Right cardiac atrium (tissue), 5 donors: ENCODE results near the gene ATXN1. TPM values are rescaled to one million over a fixed set of nuclear protein-coding genes. Genes with fewer than 3 reads are reported as not detected.
"Not testable (repeated sequence)": the region's sequence is repeated elsewhere in the genome, so short reads cannot be mapped to it uniquely, and the experiment has no call there.

ENCODE experiments used
- ATAC-seq, 2 donors: fragments of 200-7000 bp; cut with Tn5 transposase; one replicate each; pipeline versions ENCODE4 v1.8.0 to v1.9.1; 2020; ENCODE audit warnings: moderate library complexity in 2 of 2, mild to moderate bottlenecking in 1 of 2
- DNase-seq, 3 donors: peaks; one replicate each; pipeline ENCODE4 v3.0.0-alpha.2; 2020
- H3K27ac ChIP-seq: one replicate; pipeline ENCODE4 v1.5.1; 2013; ENCODE audit warnings: mild to moderate bottlenecking, low read length, control low read depth, moderate library complexity
- H3K27me3 ChIP-seq: one replicate; pipeline ENCODE4 v1.6.1; 2013; ENCODE audit not compliant: control insufficient read depth, insufficient read depth
- H3K4me1 ChIP-seq: one replicate; pipeline ENCODE4 v1.6.1; 2013; ENCODE audit warnings: low read length; ENCODE audit not compliant: control insufficient read depth, insufficient read depth
- H3K4me3 ChIP-seq: one replicate; pipeline ENCODE4 v1.5.1; 2013; ENCODE audit warnings: low read length, control low read depth
- H3K9me3 ChIP-seq: one replicate; pipeline ENCODE4 v1.6.1; 2013; ENCODE audit warnings: low read length; ENCODE audit not compliant: control insufficient read depth
- WGBS: extraction: QIAGEN DNeasy Blood & Tissue Kit; methylation state at CpG from one replicate; pipeline ENCODE4 v1.1.7; 2013; 5-methylcytosine and 5-hydroxymethylcytosine counted together
- intact Hi-C, 4 donors: fragments of 100-400 bp; cut with DNase I; formaldehyde crosslinking; loops; one replicate each; pipeline versions ENCODE4 v1.11.0 to v1.14.0; 2022 to 2023
- polyA plus RNA-seq: library from polyadenylated mRNA; stranded (reverse); fragments of 200-250 nt; gene quantifications from one replicate; pipeline ENCODE4 v1.2.3, GENCODE V29; 2013
- total RNA-seq, 4 donors: library from RNA; stranded (reverse); fragmentation: NEBNext Ultra II Directional; extraction: Animal tissue kit (Norgen Biotek cat#: 25700); gene quantifications; one replicate each; pipeline ENCODE4 v1.2.1, GENCODE V29; 2021
- donor health status: healthy with polysubstance abuse.
- donor health status: DM: no; HTN: yes; CAD: no.
- donor health status: DM: no; HTN: no; CAD: no.
- donor health status: DM: no; HTN: yes; CAD: no; lungs with severe emphysema.
- donor health status: DM: yes; HTN: yes; CAD: no.

Gene ATXN1
- total and polyA plus RNA-seq, 5 donors, result 11.8 to 50.7 (median 47.6) TPM

DNA sequence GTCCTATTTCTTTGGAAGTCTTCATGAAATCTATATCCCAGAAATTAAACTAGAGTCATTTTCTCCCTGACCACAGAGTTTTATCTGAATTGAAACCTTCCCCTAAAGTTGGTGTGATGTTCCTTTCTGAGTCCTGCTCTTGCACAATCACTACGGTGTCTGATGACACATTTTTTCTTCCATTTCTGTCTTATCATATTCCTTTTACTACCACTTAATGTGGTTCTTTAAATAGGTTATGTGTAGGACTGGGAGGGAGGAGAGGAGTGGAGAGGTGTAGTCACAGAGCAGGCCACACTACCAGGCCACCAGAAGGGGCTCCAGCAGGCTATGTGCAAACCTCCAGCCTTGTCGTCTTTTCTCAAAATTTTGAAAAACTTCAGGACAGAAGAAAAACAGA is 39.7 kb upstream of the ATXN1 start:
- H3K9me3 ChIP-seq, result no peaks in the 10 kb centered on the region
- no peaks in the 10 kb centered on the region for H3K27me3 ChIP-seq
- intact Hi-C loops, result no loop called here
- H3K4me3 ChIP-seq, result no peak overlapping the region
- H3K4me1 ChIP-seq, result peaks cover 4% of the 10 kb centered on the region
- DNase-seq (no peak), ATAC-seq (peak; percentile 73 to 74)
- H3K27ac ChIP-seq, result peak overlapping the region; percentile 96
- 44% methylated on average over 2 of the region's 2 CpGs for WGBS

DNA sequence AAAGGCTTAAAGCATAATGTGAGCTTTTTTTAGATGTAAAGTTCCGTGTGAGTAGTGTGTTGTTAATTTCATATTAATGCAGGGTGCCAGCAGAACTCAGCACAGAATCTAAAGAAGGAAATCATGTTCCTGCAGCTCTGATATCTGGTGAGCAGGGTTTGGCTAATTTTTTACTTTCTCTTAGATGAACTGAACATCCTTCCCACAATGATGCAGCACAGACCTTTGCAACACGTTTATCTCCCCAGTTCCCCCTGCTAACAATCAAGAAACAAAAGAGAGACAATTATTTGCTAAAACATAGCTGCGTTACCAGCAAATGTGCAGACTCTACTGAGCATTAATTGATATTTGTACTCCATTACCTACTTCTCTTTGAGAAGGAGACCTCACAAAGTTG is 39.1 kb upstream of the ATXN1 start:
- Histone ChIP-seq H3K27ac (peak overlapping the region; percentile 23), H3K27me3 (no peaks in the 10 kb centered on the region), H3K4me1 (peaks cover 4% of the 10 kb centered on the region), H3K4me3 (no peak overlapping the region), H3K9me3 (no peaks in the 10 kb centered on the region)
- no peak for DNase-seq
- no peak for ATAC-seq
- 45% methylated on average over 3 of the region's 3 CpGs for WGBS
- intact Hi-C loops, result no loop called here

DNA sequence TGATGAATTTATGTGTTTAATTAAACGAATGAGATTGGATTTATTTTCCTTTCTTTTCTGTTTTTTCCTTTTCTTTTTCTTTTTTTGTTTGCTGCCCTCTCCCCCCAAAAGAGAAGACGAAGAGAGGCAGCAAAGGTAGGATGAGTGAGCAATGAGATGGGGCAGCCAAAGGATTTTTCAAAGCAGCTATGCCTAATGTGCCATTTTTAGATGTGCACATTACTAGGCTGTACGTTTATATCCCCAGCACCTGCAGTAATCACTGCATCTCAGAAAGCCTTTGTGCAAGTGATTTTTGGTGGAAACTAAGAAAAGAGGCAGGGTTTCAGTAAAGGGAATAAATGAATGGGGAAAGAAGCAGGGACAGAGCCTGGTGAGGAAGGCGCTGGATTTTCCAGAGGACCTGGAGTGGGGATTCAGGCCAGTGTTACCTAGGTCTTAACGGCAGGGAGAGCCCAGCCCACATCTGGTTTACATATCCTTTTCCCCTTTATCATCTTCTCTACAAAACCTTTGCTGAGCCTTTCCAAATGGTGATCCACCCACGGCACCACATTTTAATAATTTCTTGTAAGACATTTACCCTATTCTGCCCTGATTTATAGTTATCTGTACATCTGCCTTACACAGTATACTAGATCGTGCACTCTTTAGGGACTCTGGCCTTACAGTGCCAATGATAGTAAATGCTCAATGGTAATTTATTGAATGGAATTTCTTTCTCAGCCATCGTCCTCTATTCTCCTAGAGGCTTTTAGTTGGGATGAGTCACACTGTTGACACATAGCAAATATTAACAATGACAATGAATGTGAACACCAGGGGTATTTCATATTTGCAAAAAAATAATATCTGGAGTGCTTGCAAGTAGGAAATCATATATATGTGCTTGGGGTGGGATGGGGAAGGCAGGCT is 38.3 kb upstream of the ATXN1 start:
- peak overlapping the region; percentile 68 for H3K27ac ChIP-seq
- DNase-seq (no peak), ATAC-seq (no peak)
- 49% methylated on average over 8 of the region's 8 CpGs for WGBS
- H3K27me3 ChIP-seq, result no peaks in the 10 kb centered on the region
- H3K4me1 ChIP-seq, result peaks cover 4% of the 10 kb centered on the region
- intact Hi-C loops, result no loop called here
- H3K4me3 ChIP-seq, result no peak overlapping the region
- no peaks in the 10 kb centered on the region for H3K9me3 ChIP-seq

DNA sequence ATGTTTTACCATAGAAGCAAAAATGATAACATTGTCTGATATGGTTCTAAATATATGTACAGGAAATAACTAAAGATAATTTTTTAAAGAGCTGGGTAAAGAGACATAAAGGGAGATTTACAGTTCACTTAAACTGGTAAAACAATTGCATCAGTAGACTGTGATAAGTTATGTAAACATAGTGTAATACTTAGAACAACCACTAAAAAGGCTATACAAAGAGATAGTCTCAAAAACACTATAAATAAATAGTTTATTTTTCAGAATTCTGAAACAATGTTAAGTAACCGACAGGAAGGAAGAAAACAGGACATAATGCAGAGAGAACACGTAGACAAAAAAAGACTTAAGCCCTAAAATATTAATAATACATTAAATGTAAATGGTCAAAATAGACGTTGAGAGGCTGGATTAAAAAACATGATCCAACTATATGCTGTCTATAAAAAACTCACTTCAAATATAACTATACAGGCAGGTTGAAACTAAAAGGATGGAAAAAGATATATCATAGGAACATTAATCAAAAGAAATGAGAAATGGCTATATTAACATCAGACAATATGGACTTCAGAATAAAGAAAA is 32.7 kb upstream of the ATXN1 start:
- Histone ChIP-seq H3K27ac (no peak overlapping the region), H3K4me3 (no peak overlapping the region), H3K27me3 (no peaks in the 10 kb centered on the region), H3K4me1 (no peaks in the 10 kb centered on the region), H3K9me3 (peaks cover 1% of the 10 kb centered on the region)
- intact Hi-C loops, result no loop called here
- DNase-seq (no peak), ATAC-seq (no peak)
- 72% methylated on average over 3 of the region's 3 CpGs for WGBS

DNA sequence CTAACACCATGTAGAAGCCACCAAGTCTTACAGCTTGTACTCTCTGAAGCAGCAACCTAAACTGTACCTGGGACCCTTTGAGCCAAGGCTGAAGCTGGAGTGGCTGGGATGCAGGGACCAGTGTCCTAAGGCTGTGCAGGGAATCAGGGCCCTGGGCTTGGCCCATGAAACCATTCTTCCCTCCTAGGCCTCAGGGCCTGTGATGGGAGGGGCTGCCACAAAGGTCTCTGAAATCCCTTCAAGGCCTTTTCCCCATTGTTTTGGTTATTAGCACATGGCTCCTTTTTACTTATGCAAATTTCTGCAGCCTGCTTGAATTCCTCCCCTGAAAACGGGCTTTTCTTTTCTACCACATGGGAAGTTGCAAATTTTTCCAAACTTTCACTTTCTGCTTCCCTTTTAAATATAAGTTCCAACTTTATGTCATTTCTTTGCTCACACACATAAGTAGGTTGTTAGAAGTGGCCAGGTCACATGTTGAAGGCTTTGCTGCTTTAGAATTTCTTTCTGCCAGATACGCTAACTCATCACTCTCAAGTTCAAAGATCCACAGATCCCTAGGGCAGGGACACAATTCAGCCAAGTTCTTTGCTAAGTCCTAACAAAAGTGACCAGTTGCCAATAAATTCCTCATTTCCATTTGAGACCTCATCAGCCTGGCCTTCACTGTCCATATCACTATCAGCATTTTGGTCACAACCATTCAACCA is 28.2 kb upstream of the ATXN1 start:
- intact Hi-C loops, result no loop called here
- no peaks in the 10 kb centered on the region for H3K27me3 ChIP-seq
- H3K4me1 ChIP-seq, result no peaks in the 10 kb centered on the region
- ATAC-seq, result no peak
- DNase-seq, result no peak
- H3K4me3 ChIP-seq, result no peak overlapping the region
- H3K9me3 ChIP-seq, result peaks cover 1% of the 10 kb centered on the region
- WGBS, result 74% methylated on average over 2 of the region's 2 CpGs
- H3K27ac ChIP-seq, result no peak overlapping the region

DNA sequence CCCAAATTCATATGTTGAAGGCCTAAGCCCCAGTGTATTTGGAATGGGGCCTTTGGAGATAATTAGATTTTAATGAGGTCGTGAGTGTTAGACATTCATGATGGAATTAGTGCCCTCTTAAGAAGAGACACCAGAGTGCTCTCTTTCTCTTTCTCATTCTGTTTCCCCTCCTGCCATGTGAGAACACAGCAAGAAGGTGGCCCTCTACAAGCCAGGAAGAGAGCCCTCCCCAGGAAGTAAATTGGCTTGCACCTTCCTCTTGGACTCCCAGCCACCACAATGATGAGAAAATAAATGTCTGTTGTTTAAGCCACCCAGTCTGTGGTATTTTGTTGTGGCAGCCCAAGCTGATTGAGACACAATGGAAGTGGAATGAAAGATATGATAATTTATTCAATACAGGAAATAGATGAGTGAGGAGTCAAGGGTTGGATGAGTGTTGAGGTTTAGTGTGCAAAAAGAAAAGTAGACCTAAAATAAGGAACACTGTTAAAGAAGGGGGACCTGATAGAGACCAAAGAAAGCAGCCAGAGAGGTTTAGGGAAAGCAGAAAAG is 25.9 kb upstream of the ATXN1 start:
- ATAC-seq (no peak), DNase-seq (no peak)
- Histone ChIP-seq H3K4me3 (no peak overlapping the region), H3K9me3 (peaks cover 1% of the 10 kb centered on the region), H3K27ac (no peak overlapping the region), H3K4me1 (no peaks in the 10 kb centered on the region), H3K27me3 (no peaks in the 10 kb centered on the region)
- intact Hi-C loops, result no loop called here
- WGBS, result 76% methylated on average over 1 of the region's 1 CpG

DNA sequence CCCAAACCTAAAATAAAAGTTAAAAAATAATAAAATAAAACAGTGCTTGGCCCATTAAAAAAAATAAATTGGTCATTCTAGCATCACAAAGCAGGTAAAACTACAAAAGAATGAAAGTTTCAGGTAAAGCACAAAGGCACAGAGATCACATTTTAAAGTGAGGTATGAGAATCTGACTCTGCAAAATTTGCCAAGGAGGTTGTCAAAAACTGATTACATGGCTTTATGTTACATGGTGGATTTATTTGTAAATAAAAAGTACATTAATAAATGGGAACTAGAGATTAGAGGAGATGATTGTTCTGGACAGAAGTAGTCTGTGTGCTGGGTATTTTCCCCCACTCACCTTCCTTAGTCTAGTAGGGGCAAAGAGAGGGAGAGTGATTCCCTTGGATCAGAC is 24.2 kb upstream of the ATXN1 start:
- Histone ChIP-seq H3K27ac (no peak overlapping the region), H3K4me1 (no peaks in the 10 kb centered on the region), H3K27me3 (no peaks in the 10 kb centered on the region), H3K9me3 (peaks cover 1% of the 10 kb centered on the region), H3K4me3 (no peak overlapping the region)
- no peak for ATAC-seq
- intact Hi-C loops, result no loop called here
- DNase-seq, result no peak

DNA sequence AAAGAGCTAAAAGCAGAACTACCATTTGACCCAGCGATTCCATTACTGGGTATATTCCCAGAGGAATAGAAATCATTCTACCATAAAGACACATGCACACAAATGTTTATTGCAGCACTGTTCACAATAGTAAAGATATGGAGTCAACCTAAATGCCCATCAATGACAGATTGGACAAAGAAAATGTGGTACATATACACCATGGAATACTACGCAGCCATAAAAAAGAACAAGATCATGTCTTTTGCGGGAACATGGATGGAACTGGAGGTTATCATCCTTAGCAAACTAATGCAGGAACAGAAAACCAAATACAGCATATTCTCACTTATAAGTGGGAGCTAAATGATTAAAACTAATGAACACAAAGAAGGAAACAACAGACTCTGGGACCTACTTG is 23.7 kb upstream of the ATXN1 start:
- WGBS, result 81% methylated on average over 3 of the region's 3 CpGs
- ATAC-seq, intact Hi-C loops: not testable (repeated sequence)

DNA sequence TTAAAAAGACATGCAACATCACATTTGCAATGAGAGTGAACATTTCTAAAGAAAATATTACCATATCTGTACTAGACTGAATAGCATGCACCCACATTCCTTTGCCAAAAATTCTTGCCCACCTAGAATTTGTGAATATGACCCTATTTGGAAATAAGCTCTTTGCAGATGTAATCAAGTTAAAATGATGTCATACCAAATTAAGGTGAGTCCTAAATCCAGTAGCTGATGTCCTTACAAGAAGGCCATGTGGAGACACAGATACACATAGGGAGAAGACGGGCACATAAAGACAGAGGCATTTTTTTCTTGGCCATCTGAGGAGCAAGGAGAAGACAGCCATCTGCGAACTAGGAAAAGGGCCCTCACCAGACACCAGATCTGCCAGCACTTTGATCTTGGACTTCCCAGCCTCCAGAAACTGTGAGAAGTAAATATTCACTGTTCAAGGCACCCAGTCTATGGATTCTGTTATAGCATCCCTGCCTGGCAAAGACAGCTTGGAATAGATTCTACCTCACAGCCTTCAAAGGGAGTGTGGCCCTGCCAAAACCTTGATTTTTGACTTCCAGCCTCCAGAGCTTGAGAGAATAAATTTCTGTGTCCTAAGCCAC is 22.8 kb upstream of the ATXN1 start:
- Histone ChIP-seq H3K27me3 (no peaks in the 10 kb centered on the region), H3K4me1 (no peaks in the 10 kb centered on the region), H3K27ac (no peak overlapping the region), H3K9me3 (no peaks in the 10 kb centered on the region), H3K4me3 (no peak overlapping the region)
- no peak for DNase-seq
- intact Hi-C loops, result no loop called here
- 100% methylated on average over 2 of the region's 2 CpGs for WGBS
- no peak for ATAC-seq

More for the DNA sequence above, 23.7 kb upstream of the ATXN1 start:
- H3K27me3 ChIP-seq, DNase-seq, H3K9me3 ChIP-seq, H3K27ac ChIP-seq, H3K4me1 ChIP-seq, H3K4me3 ChIP-seq: not testable (repeated sequence)

DNA sequence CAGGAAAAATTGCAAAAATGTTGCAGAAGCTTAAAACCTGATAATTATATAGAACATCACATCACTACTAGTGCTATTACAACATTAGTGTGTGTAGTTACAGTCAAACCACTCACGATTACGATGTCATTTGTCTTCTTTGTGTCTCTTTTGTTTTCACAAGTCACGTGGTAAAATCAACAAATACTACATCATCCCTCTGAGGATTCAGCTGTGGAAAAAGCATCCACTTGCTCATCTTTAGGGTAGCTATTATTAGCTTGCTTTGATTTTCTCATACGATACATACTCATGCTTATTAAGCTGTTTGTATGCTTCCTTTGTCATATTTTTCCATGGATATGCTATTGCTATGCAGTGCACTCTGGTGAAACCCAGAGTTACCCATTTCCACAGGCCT is 22.2 kb upstream of the ATXN1 start:
- ATAC-seq (no peak), DNase-seq (no peak)
- Histone ChIP-seq H3K4me3 (no peak overlapping the region), H3K9me3 (no peaks in the 10 kb centered on the region), H3K27me3 (no peaks in the 10 kb centered on the region), H3K4me1 (no peaks in the 10 kb centered on the region), H3K27ac (no peak overlapping the region)
- 60% methylated on average over 4 of the region's 4 CpGs for WGBS
- intact Hi-C loops, result no loop called here
